HG02840 (cell line): ENCODE measurements around the gene SCP2.

Experiments
- ATAC-seq: cut with Tn5 transposase; IDR thresholded peaks from one replicate; pipeline ENCODE4 v1.9.1; 2021; ENCODE audit warnings: mild to moderate bottlenecking, moderate library complexity, moderate number of reproducible peaks; ENCODE audit not compliant: unreplicated experiment, low FRiP score

SCP2 gene

GRCh38 chr1:53078333-53079101 lies 151.4 kb downstream of the SCP2 start:
- ATAC-seq: no peak

DNA sequence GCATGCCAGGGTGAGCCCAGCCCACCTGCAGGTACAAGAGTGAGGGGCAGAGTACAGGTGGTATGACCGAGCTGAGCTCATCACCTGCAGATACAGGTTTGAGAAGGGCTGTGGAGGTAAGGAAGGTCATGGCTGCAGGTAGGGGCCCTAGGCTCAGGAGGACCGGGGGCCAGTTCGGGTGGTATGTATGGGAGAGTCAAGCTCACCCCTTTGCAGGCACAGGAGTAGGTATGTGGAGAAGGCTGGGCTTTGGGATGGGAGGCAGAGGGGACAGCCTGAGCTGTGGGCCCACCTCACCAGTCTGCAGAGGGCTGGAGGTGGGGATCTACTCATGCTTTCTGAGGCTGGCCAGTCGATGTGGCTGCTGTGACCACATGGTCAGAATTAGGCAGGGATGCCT lies 152.2 kb downstream of the SCP2 start:
- ATAC-seq: no peak

DNA sequence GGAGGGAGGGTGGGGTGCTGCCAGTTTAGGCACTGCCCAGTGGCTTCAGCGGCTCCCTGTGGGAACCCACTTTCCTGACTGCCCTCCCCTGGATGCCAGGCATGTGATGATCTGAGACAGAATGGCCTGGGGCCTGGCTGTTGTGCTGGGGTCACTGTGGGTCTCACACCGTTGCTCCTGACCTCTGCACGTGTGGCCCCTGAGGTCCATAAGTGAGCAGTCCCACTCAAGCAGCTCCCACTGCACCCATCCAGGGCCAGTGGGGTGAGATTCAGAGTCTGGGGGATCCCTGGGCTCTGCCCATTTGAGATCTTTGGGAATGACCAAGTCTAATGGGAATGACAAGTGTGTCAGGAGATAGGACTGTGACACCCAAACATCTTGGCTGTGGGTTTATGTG lies 153.0 kb downstream of the SCP2 start:
- no peak for ATAC-seq

DNA sequence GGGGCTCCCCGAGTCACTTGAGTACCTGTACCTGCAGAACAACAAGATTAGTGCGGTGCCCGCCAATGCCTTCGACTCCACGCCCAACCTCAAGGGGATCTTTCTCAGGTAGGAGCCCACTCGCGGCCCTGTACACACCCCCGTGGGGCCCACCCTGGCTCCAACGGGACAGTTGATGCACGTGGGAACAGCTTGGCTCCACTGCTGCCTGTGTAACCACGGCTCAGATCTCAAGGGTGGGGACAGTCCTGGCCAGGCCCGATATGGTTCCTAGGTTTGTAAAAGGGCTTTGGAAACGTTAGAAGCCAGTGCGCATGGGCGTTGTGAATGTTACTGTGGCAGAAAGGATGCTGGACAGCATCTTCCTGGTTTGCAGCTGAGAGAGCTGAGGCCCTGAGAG lies 153.7 kb downstream of the SCP2 start:
- ATAC-seq: no peak

GRCh38 chr1:53081384-53082066 lies 154.4 kb downstream of the SCP2 start:
- ATAC-seq: no peak

DNA sequence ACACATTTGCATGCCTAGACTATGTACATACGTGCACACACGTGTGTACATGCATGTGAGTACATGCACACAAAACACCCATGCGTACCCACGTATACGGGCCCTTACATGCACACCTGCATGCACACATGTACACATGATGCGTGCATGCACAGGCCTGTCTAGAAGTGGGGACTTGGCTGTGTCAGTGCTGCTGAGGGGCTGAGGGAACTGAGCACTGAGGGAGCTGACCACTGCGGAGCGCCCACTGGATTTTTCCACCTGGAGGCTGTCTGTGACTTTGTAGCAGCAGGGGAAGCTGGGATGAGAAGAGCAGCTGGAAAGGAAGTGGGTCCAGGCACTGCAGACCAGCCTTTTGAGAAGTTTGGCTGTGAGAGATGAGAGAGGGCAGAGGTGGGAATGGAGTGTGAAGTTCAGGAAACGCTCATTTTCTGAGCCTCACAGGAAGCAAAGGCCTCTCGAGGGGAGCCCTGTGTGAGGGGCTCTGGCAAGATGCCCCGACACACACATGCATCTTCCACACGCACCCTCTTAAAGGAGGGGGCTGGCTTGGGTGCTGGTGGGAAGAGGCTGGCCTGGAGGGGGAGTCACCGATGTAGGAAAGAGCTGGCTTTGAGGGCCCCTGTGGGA lies 155.9 kb downstream of the SCP2 start:
- no peak for ATAC-seq

DNA sequence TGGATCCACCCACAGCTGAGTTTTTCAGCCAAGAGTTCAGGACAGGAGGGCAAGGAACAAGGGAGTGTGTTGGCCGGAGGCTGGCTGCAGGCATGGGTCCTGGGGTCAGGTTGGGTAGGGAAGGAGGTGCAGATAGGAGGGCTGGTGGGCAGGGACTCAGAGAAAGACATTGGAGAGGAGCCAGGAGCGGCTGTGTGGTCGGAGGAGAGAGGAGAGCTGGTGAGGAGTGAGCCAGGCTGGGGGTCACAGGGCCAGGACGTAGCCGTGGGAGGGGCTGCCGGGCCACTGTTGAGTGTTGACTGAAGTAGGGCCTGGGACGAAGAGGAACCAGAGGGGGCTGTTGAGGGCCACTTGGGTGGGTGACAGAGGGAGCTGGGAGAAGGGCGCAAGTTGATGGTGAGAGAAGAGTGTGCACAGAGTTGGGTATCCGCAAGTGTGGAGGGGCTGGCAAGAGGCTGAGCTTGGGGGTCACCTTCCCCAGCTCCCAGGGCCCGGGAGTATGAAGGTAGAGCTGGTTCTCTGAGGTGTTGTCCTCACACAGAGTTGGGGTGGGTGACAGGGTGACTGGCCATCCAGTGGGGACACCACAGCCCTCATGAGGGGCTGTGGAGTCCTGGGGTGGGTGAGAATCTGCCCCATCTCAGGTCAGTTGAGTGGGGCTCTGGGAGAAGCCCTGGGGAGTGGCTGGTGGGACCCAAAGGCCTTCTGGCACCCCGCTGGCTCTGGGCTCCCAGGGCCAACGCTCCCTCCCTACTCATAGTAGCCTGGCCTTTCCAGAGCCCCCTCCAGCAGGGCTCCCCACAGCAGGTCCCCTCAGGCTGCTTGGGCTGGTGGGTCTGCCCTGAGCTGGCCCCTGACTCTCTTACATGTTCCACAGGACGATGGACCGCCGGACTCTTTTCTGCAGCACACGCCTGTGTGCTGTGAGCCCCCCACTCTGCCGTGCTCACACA lies 156.8 kb downstream of the SCP2 start:
- no peak for ATAC-seq

DNA sequence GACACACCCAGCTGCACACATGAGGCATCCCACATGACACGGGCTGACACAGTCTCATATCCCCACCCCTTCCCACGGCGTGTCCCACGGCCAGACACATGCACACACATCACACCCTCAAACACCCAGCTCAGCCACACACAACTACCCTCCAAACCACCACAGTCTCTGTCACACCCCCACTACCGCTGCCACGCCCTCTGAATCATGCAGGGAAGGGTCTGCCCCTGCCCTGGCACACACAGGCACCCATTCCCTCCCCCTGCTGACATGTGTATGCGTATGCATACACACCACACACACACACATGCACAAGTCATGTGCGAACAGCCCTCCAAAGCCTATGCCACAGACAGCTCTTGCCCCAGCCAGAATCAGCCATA lies 157.5 kb downstream of the SCP2 start:
- ATAC-seq: no peak

- ATAC-seq: no peak
Observed at GRCh38 chr1:53085405-53085804, 158.3 kb downstream of the SCP2 start.

GRCh38 chr1:53086491-53087070 lies 159.5 kb downstream of the SCP2 start:
- no peak for ATAC-seq

DNA sequence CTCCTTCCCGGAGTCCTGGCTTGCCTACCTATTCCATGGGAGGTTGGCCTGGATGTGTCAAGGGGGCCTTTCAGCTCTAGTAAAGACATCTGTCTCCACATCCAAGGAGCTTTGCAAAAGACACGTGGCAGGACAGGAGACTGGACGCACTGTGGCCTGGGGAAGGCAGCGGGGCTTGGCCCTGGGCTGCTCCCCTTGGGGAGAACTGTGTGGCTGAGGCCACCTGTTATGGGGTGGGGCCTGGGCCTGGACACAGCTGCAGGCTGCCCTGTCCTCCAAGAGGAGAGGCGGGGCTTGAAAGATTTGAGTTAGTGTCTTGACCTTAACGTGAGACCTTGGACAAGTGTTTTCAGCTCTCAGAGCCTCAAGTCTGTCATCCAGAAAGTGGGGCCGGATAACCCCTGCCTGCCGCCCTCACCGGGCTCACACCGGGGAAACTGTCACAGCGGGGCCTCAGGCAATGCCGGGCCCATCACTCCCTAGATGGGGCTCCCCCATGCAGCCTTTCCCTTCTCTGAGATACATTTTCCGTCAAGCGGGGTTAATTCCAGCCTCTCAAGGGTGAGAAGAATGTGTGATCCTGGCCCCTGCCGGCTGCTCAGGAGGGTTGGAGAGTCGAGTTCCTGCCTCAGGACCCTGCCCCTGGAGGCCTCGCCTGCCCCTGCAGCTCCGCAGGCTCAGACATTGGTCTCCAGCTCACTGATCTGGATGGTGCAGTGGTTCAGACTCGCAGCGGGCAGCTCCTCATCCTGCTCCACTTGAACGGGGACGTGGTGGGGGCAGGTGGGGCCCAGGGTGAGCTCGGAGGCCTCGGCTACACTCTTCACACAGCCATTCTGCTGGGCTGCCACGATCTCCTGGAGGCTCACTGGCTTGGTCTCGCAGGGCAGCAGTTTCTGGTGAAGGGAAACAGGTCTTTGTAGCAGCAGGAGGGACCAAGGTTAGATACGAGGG lies 160.5 kb downstream of the SCP2 start:
- no peak for ATAC-seq

DNA sequence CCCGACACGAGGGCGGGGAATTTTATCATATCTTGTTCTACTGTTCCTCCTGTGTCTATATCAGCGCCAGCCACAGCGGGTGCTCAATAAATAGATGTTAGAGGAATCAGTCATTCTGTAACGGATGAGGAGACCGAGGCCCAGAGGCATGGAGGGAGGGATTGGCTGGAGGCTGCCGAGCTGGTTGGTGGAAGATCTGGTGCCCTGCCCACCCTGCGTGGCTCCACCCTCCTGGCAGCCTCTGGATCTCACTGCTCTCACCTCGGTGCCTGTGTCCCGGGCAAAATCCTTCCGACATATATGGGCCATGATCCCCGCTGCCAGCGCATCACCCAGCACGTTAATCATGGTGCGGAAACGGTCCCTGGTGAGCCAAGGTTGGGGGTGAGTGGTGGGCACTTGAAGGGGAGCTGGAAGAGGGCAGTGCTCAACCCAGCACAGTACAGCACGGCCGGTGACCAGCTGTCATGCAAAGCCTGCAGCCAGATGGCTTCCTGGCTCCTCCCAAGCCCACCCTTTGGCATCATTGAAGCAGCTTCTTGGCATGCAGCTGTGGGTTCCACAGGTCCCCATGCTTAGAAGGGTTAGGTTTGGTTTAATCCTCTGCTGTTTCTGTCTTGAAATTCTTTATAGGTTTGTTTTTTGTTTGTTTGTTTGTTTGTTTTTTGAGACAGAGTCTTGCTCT lies 161.7 kb downstream of the SCP2 start:
- ATAC-seq: no peak

GRCh38 chr1:53089478-53090226 lies 162.6 kb downstream of the SCP2 start:
- ATAC-seq: no peak

- ATAC-seq: no peak
Observed at GRCh38 chr1:53090227-53091147, 163.4 kb downstream of the SCP2 start.

- ATAC-seq: no peak
Observed at GRCh38 chr1:53091841-53092645, 165.0 kb downstream of the SCP2 start.
